OCI-LY7 (cell line): ENCODE results near the gene ARL5B. TPM values are rescaled to one million over a fixed set of nuclear protein-coding genes. Genes with fewer than 3 reads are reported as not detected.

Source experiments
- BruUV-seq: library from RNA; stranded (reverse); fragments of 400-500 nt; replicated peaks from 2 replicates; lab custom pipeline; 2021; lab: Mats Ljungman, UMichigan
- CTCF ChIA-PET: fragments of 300-600 bp; sonication (Branson Sonifier 250); formaldehyde crosslinking; loops from one replicate; lab custom pipeline; 2022; ENCODE audit warnings: antibody characterized with exemption; ENCODE audit not compliant: unreplicated experiment; lab: Charles Lee
- POLR2A ChIA-PET: fragments of 300-600 bp; sonication (Branson Sonifier 250); formaldehyde crosslinking; loops from one replicate; lab custom pipeline; 2022; ENCODE audit warnings: antibody characterized with exemption; lab: Charles Lee
- DNase-seq: peaks from one replicate; pipeline ENCODE4 v3.0.0-alpha.2; 2015; ENCODE audit warnings: low spot score
- H2AFZ ChIP-seq: fragments of 200-600 bp; sonication (generic), shearing (Covaris generic); 2 replicates; pipeline ENCODE4 v1.6.1; 2014; ENCODE audit warnings: mild to moderate bottlenecking, antibody characterized with exemption, low read length, moderate library complexity
- H3K27ac ChIP-seq: fragments of 200-600 bp; sonication (generic); 2 replicates; pipeline ENCODE4 v1.5.1; 2014; ENCODE audit warnings: mixed run types, low read depth, mild to moderate bottlenecking, moderate library complexity, low read length, inconsistent platforms; ENCODE audit not compliant: poor library complexity, severe bottlenecking
- H3K36me3 ChIP-seq: fragments of 200-600 bp; sonication (generic); 2 replicates; pipeline ENCODE4 v1.6.1; 2014; ENCODE audit warnings: mild to moderate bottlenecking, antibody characterized with exemption, low read length, moderate library complexity, mixed read lengths; ENCODE audit not compliant: insufficient read depth
- H3K4me1 ChIP-seq: fragments of 200-600 bp; sonication (generic); 2 replicates; pipeline ENCODE4 v1.5.1; 2014; ENCODE audit warnings: mild to moderate bottlenecking, low read length; ENCODE audit not compliant: insufficient read depth, poor library complexity, severe bottlenecking
- H3K4me2 ChIP-seq: fragments of 200-600 bp; sonication (generic); 2 replicates; pipeline ENCODE4 v1.6.1; 2014; ENCODE audit warnings: mild to moderate bottlenecking, low read length
- H3K4me3 ChIP-seq: fragments of 200-600 bp; sonication (generic); 2 replicates; pipeline ENCODE4 v1.5.1; 2014; ENCODE audit warnings: mild to moderate bottlenecking, low read depth, low read length; ENCODE audit not compliant: poor library complexity, severe bottlenecking
- H3K79me2 ChIP-seq: fragments of 200-600 bp; sonication (generic); 2 replicates; pipeline ENCODE4 v1.6.1; 2016; ENCODE audit warnings: low read depth, mild to moderate bottlenecking, low read length, moderate library complexity, mixed read lengths; ENCODE audit not compliant: insufficient read depth
- H3K9me2 ChIP-seq: fragments of 200-600 bp; sonication (generic); 2 replicates; pipeline ENCODE4 v1.6.1; 2016; ENCODE audit warnings: mild to moderate bottlenecking, low read length, mixed read lengths; ENCODE audit not compliant: insufficient read depth
- H3K9me3 ChIP-seq: fragments of 200-600 bp; sonication (generic); 2 replicates; pipeline ENCODE4 v1.6.1; 2014; ENCODE audit warnings: mild to moderate bottlenecking, mixed run types, low read length, mixed read lengths
- H4K20me1 ChIP-seq: fragments of 200-600 bp; sonication (generic); 2 replicates; pipeline ENCODE4 v1.6.1; 2014; ENCODE audit warnings: mild to moderate bottlenecking, antibody characterized with exemption, low read length, moderate library complexity, mixed read lengths; ENCODE audit not compliant: insufficient read depth
- CTCF ChIP-seq: fragments of 200-600 bp; sonication (generic); conservative IDR thresholded peaks from 2 replicates; pipeline ENCODE4 v1.5.1; 2014; ENCODE audit warnings: mild to moderate bottlenecking, antibody characterized with exemption, low read length, moderate library complexity, mixed read lengths
- EZH2phosphoT487 ChIP-seq: fragments of 200-600 bp; sonication (generic); IDR thresholded peaks from 2 replicates; pipeline ENCODE4 v1.6.1; 2018; ENCODE audit warnings: low read depth, borderline replicate concordance, mild to moderate bottlenecking, mixed run types, antibody characterized with exemption, low read length, moderate library complexity, mixed read lengths
- intact Hi-C: fragments of 100-400 bp; cut with micrococcal nuclease; formaldehyde crosslinking; loops from one replicate; pipeline ENCODE4 v1.10.0; 2022; ENCODE audit not compliant: unreplicated experiment
- total RNA-seq, 2 experiments: library from RNA; depleted of rRNA in 1 of 2; stranded (reverse); fragments of >200 nt in 1 of 2; shearing (Covaris generic) in 1 of 2; gene quantifications; 2 replicates each; pipeline ENCODE4 v1.2.3, GENCODE V29; 2014 to 2022

Gene ARL5B
- total RNA-seq, 2 experiments from 2014 or later: 11.5 to 17.5 TPM

GRCh38 chr10:18658271-18659124 is 733 bp upstream of the ARL5B start:
- intact Hi-C loops: loop anchor here (1.0 to 10.0 kb wide), 2 partner anchors 7 to 1346 kb away; partner anchors contain the start of gene NSUN6
- peak overlapping the region; percentile 56; the same call in 1 of the 2 replicates for H2AFZ ChIP-seq
- BruUV-seq: TSS peak; percentile 89
- POLR2A ChIA-PET: interaction anchor here (0.6 to 2.9 kb wide), 15 partner anchors 8 to 1841 kb away, joined by 3 to 42 read pairs (median 4); partner anchors contain the start of gene RSU1
- H3K27ac ChIP-seq: peak overlapping the region; percentile 84
- H3K36me3 ChIP-seq: peaks cover 22% of the 10 kb centered on the region
- no peaks in the 10 kb centered on the region for H3K9me2 ChIP-seq
- peak overlapping the region; percentile 94 for H3K4me2 ChIP-seq
- H3K9me3 ChIP-seq: no peaks in the 10 kb centered on the region
- CTCF ChIA-PET: interaction anchor here (0.6 to 2.5 kb wide), 2 partner anchors 10 to 17 kb away, joined by 3 to 13 read pairs; no protein-coding TSS in a partner anchor
- H4K20me1 ChIP-seq: peaks cover 19% of the 10 kb centered on the region
- DNase-seq: peak; percentile 27
- TF ChIP-seq CTCF (no peak), EZH2phosphoT487 (no peak)
- H3K4me3 ChIP-seq: peak overlapping the region; percentile 97
- H3K4me1 ChIP-seq: peaks cover 24% of the 10 kb centered on the region
- peaks cover 58% of the 10 kb centered on the region for H3K79me2 ChIP-seq

GRCh38 chr10:18659819-18660535 is 746 bp downstream of the ARL5B start:
- H3K27ac ChIP-seq: peak overlapping the region; percentile 84
- H3K4me1 ChIP-seq: peaks cover 24% of the 10 kb centered on the region
- H3K36me3 ChIP-seq: peaks cover 31% of the 10 kb centered on the region
- H3K9me2 ChIP-seq: no peaks in the 10 kb centered on the region
- ChIA-PET POLR2A (interaction anchor here (0.8 to 2.9 kb wide), 6 partner anchors 8 to 13 kb away, joined by 3 to 42 read pairs (median 12); no protein-coding TSS in a partner anchor), CTCF (interaction anchor here (2.5 kb wide), 1 partner anchor 11 kb away, joined by 13 read pairs; no protein-coding TSS in a partner anchor)
- H3K4me3 ChIP-seq: peak overlapping the region; percentile 97
- H3K9me3 ChIP-seq: no peaks in the 10 kb centered on the region
- peak overlapping the region; percentile 96 for H3K4me2 ChIP-seq
- TSS peak; percentile 66 for BruUV-seq
- peak; percentile 53 for DNase-seq
- intact Hi-C loops: loop anchor here (1.0 to 10.0 kb wide), 2 partner anchors 9 to 1345 kb away; partner anchors contain the start of gene NSUN6
- H4K20me1 ChIP-seq: peaks cover 19% of the 10 kb centered on the region
- peaks cover 72% of the 10 kb centered on the region for H3K79me2 ChIP-seq
- peak overlapping the region; percentile 43 for H2AFZ ChIP-seq
- TF ChIP-seq CTCF (no peak), EZH2phosphoT487 (no peak)
